Progenitor cell of endocrine pancreas (in vitro differentiated cells): ENCODE results near the gene GPR148. TPM values are rescaled to one million over a fixed set of nuclear protein-coding genes. Genes with fewer than 3 reads are reported as not detected.

Experiments
- DNase-seq: peaks from one replicate; pipeline ENCODE4 v3.0.0; 2021; ENCODE audit warnings: low spot score; ENCODE audit not compliant: unreplicated experiment
- H3K27ac Mint-ChIP-seq: 2 replicates; pipeline ENCODE4 v1.8.0; 2021; ENCODE audit warnings: mild to moderate bottlenecking, moderate library complexity, mixed read lengths
- H3K27me3 Mint-ChIP-seq: 2 replicates; pipeline ENCODE4 v1.8.0; 2021; ENCODE audit warnings: mixed read lengths
- H3K36me3 Mint-ChIP-seq: 2 replicates; pipeline ENCODE4 v1.8.0; 2022; ENCODE audit warnings: mixed read lengths; ENCODE audit not compliant: insufficient read depth
- H3K4me1 Mint-ChIP-seq: 2 replicates; pipeline ENCODE4 v1.8.0; 2021; ENCODE audit warnings: low read depth, mixed read lengths
- H3K4me3 Mint-ChIP-seq: 2 replicates; pipeline ENCODE4 v1.8.0; 2021; ENCODE audit warnings: low read depth, mild to moderate bottlenecking, moderate library complexity, mixed read lengths
- H3K9me3 Mint-ChIP-seq: 2 replicates; pipeline ENCODE4 v1.8.0; 2021; ENCODE audit warnings: low read depth, mixed read lengths
- total RNA-seq: library from RNA; stranded (reverse); gene quantifications from 2 replicates; pipeline ENCODE4 v1.2.1, GENCODE V29; 2021
- TF ChIP-seq, protein P1 (sequence below): fragments of 200-600 bp; sonication (generic); IDR thresholded peaks from one replicate; pipeline ENCODE4 v1.5.0; 2021; ENCODE audit warnings: antibody characterized with exemption, mild to moderate bottlenecking; ENCODE audit not compliant: unreplicated experiment

GPR148 gene
- total RNA-seq, 1 donor from 2014 or later = 0.46 TPM

DNA sequence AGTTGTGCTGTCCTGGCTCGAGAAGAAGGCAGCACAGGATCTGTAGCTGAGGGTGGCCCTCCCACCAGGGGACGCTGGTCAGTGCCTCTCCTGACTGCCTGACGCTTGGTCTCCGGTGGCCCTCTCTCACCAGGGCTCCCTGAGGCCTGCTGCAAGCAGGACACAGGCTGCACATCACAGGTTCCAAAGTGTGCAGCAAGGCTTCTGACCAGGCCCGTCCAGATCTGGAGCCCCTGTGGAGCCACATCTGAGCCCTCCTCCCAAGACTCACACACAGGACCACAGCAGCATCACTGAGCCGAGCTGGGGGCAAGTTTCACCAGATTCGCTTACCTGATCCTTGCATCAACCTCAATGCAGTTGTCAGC, 38.5 kb downstream of the GPR148 start:
- DNase-seq = no peak
- TF ChIP-seq, protein P1, sequence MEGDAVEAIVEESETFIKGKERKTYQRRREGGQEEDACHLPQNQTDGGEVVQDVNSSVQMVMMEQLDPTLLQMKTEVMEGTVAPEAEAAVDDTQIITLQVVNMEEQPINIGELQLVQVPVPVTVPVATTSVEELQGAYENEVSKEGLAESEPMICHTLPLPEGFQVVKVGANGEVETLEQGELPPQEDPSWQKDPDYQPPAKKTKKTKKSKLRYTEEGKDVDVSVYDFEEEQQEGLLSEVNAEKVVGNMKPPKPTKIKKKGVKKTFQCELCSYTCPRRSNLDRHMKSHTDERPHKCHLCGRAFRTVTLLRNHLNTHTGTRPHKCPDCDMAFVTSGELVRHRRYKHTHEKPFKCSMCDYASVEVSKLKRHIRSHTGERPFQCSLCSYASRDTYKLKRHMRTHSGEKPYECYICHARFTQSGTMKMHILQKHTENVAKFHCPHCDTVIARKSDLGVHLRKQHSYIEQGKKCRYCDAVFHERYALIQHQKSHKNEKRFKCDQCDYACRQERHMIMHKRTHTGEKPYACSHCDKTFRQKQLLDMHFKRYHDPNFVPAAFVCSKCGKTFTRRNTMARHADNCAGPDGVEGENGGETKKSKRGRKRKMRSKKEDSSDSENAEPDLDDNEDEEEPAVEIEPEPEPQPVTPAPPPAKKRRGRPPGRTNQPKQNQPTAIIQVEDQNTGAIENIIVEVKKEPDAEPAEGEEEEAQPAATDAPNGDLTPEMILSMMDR = peak; percentile 23
- H3K9me3 Mint-ChIP-seq = peaks cover under 1% of the 10 kb centered on the region
- H3K36me3 Mint-ChIP-seq = no peaks in the 10 kb centered on the region
- no peak overlapping the region for H3K27ac Mint-ChIP-seq
- H3K4me1 Mint-ChIP-seq = peaks cover 2% of the 10 kb centered on the region
- H3K27me3 Mint-ChIP-seq = no peaks in the 10 kb centered on the region
- no peak overlapping the region for H3K4me3 Mint-ChIP-seq

DNA sequence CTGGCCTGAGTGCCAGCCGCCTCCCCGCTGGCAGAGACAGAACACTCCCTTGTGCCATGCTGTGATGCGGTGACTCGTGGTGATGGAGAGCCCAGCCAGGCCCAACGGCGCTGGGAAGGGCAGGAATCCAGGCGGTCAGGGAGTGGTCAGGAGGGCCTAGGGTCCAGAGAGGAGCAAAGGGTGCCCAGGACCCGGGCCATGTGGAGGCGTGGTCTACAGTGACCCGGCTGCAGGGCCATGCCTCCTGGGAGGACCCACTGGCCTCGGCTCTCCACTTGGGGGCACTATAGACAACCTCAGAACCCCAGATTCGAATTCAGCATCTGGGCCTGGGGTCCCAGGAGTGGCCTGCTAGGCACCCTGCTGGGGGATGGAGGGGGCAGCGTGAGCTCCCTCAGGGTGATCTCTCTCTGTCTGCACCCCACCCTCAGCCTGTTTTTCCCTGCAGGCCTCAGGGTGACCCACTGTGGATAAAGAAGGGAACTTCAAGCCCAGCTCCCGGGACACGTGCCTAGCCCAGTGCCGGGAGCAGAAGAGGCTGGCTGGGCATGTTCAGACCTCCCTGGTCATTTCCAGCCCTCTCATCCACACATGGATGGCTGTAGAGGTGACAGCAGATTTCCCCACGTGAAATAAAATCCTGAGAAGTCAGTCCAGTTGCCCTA, 39.5 kb downstream of the GPR148 start:
- TF ChIP-seq, protein P1 = no peak
- H3K4me3 Mint-ChIP-seq = no peak overlapping the region
- no peak for DNase-seq
- no peaks in the 10 kb centered on the region for H3K36me3 Mint-ChIP-seq
- no peak overlapping the region for H3K27ac Mint-ChIP-seq
- no peaks in the 10 kb centered on the region for H3K27me3 Mint-ChIP-seq
- H3K4me1 Mint-ChIP-seq = peaks cover 2% of the 10 kb centered on the region
- peaks cover 10% of the 10 kb centered on the region for H3K9me3 Mint-ChIP-seq

DNA sequence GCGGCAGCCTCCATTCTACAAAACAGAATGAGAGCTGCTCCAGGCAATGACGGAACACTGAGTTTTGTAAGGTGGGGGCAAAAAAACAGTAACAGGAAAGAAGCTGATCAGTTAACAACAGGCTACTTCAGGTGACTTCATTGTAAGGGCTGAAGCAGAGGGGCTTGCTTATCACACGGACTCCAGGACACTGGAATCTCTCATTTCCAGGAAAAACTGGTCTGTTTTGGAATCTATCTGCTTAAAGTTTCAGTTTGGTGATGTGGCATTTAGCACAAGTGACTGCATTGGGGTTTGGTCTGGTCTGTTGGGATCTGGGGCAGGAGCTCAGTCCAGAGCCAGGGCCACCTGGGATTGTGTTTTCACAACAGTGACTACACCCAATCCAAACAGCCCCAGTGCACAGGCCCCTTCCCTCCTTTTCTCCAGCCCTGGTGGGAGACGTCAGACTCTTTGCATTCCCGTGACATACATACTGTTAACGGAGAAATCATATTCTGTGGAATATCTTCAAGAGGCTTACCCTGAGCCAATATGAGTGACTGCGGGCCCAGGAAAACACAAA, 40.6 kb downstream of the GPR148 start:
- no peak for DNase-seq
- Mint-ChIP-seq H3K27ac (no peak overlapping the region), H3K4me1 (peaks cover 2% of the 10 kb centered on the region), H3K36me3 (no peaks in the 10 kb centered on the region), H3K9me3 (peaks cover 10% of the 10 kb centered on the region), H3K4me3 (no peak overlapping the region), H3K27me3 (no peaks in the 10 kb centered on the region)
- TF ChIP-seq, protein P1 = no peak

DNA sequence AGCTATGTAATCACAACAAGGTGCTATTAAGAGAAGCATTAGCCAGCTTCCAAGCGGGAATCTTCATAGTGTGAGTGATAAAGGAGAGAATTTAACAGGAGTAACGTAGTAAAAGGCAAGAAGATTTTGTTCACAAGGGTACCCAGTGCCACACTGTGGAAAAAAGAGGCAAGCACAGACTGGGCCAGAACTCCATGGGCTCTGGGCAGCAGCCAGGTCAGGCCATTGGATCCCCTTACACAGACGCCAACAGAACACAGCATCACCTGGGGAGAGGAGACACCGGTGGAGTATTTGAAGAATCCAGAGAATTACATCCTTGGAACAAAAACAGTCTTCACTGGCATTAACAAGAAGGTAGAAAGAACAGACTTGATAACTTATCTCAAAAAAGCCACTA, 47.7 kb downstream of the GPR148 start:
- DNase-seq = no peak
- Mint-ChIP-seq H3K27ac (no peak overlapping the region), H3K36me3 (no peaks in the 10 kb centered on the region), H3K27me3 (peaks cover 3% of the 10 kb centered on the region), H3K4me3 (no peak overlapping the region), H3K9me3 (peaks cover 10% of the 10 kb centered on the region), H3K4me1 (no peaks in the 10 kb centered on the region)
- TF ChIP-seq, protein P1 = peak; percentile 16

DNA sequence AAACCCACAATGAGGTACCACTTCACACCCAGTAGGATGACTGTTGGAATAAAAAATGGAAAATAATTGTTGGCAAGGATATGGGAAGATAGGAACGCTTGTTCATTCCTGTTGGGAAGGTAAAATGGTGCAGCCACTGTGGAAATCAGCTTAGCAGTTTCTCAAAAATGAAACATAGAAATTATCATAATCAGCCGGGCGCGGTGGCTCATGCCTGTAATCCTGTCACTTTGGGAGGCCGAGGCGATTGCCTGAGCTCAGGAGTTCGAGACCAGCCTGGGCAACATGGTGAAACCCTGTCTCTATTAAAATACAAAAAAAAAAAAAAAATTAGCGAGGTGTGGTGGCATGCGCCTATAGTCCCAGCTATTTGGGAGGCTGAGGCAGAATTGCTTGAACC, 49.9 kb downstream of the GPR148 start:
- no peaks in the 10 kb centered on the region for H3K4me1 Mint-ChIP-seq
- H3K4me3 Mint-ChIP-seq = no peak overlapping the region
- no peak for DNase-seq
- H3K36me3 Mint-ChIP-seq = no peaks in the 10 kb centered on the region
- peaks cover 2% of the 10 kb centered on the region for H3K9me3 Mint-ChIP-seq
- TF ChIP-seq, protein P1 = no peak
- H3K27me3 Mint-ChIP-seq = peaks cover 3% of the 10 kb centered on the region
- no peak overlapping the region for H3K27ac Mint-ChIP-seq

Other genes with a start within 250 kb of the GPR148 start
- 4.9 and 5.6 TPM in 2 replicates for gene POTEI, start 219.7 kb upstream of the GPR148 start, total RNA-seq
- not detected in 2 replicates for gene CFC1B, start 207.8 kb upstream of the GPR148 start, total RNA-seq
- 27.7 and 30.9 TPM in 2 replicates for gene CFC1, start 129.5 kb upstream of the GPR148 start, total RNA-seq
- 0.19 and 0.24 TPM in 2 replicates for gene POTEJ, start 117.6 kb upstream of the GPR148 start, total RNA-seq
- 6.4 and 7.0 TPM in 2 replicates for gene AMER3, start 26.5 kb downstream of the GPR148 start, total RNA-seq
- 5.6 and 6.5 TPM in 2 replicates for gene ARHGEF4, start 107.8 kb downstream of the GPR148 start, total RNA-seq